Astrocyte of the spinal cord (primary cell): ENCODE data around the gene TNFSF8.

Experiments
- DNase-seq: peaks from one replicate; pipeline ENCODE4 v3.0.0; 2011; ENCODE audit warnings: low read depth, low spot score
- H3K4me3 ChIP-seq: 2 replicates; pipeline ENCODE4 v1.5.1; 2011; ENCODE audit warnings: low read depth, mild to moderate bottlenecking, low read length, moderate library complexity
- in situ Hi-C: cut with HindIII; loops from 2 replicates; pipeline ENCODE4 v1.10.0; 2017; ENCODE audit warnings: low sequenced_read_pairs
- TF ChIP-seq, protein P1 (sequence below): IDR thresholded peaks from 2 replicates; pipeline ENCODE4 v1.5.1; 2012; ENCODE audit warnings: low read depth, mild to moderate bottlenecking, low read length, inconsistent platforms

Gene TNFSF8

DNA sequence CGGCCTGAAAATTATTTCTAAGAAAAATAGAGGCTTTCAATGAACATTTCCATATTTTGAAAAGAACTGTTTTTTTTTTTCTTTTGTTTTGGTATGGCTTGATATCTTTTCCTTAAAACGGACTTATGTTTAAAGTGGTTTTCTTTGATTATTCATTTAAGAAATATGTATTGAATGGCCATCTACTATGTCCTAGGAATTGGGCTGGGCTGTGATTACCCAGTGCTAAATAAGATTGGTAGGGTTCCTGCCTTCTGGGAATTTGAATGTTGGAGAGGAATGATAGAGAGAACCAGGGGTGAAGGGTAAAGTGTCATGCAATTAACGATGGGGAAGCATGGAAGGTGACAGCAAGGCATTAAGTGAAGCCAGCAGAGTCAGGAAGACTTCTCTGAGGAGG, 33.2 kb downstream of the TNFSF8 start:
- no peak for DNase-seq
- in situ Hi-C loops, result no loop called here
- no peak overlapping the region for H3K4me3 ChIP-seq
- TF ChIP-seq, protein P1, sequence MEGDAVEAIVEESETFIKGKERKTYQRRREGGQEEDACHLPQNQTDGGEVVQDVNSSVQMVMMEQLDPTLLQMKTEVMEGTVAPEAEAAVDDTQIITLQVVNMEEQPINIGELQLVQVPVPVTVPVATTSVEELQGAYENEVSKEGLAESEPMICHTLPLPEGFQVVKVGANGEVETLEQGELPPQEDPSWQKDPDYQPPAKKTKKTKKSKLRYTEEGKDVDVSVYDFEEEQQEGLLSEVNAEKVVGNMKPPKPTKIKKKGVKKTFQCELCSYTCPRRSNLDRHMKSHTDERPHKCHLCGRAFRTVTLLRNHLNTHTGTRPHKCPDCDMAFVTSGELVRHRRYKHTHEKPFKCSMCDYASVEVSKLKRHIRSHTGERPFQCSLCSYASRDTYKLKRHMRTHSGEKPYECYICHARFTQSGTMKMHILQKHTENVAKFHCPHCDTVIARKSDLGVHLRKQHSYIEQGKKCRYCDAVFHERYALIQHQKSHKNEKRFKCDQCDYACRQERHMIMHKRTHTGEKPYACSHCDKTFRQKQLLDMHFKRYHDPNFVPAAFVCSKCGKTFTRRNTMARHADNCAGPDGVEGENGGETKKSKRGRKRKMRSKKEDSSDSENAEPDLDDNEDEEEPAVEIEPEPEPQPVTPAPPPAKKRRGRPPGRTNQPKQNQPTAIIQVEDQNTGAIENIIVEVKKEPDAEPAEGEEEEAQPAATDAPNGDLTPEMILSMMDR, result no peak

DNA sequence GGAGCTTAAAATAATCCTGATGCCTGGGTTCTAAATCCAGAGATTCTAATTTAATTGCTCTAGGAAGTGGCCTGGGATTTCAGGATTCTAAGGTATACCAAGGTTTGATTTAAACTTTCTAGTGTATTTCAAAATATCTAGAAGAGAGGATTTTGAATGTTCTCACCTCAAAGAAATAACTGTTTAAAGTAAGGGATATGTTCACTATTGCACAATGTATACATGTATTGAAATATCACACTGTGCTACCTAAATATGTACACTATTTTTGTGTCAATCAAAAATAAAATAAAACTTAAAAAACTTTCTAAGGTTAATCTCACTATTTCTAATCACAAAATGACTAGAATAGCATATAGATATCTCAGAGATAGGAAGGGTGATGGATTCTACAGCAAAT, 34.0 kb downstream of the TNFSF8 start:
- in situ Hi-C loops, result no loop called here
- H3K4me3 ChIP-seq, result no peak overlapping the region
- DNase-seq, result no peak
- TF ChIP-seq, protein P1, result no peak

DNA sequence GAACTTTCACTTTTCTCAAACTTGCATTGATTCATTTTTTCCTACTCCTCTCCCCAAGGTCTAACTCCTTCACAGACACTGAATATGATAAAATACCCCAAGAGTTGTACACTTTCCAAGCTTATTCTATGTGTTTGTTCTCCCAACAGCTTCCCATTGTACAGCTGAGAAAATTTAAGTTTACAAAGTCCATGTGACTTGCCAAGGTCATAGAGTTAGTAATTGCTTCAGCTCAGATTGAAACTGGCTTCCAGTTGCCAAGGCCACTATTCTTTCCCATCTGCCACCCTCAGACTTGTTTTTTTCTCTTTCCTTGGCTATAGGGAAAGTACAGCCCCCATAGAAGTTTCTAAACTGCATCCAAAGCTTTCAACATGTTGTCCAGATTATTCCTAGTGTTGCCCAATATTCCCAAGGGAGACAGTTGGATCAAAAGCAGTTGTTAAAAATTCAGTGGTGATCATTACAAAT, 34.8 kb downstream of the TNFSF8 start:
- no peak for DNase-seq
- TF ChIP-seq, protein P1, result no peak
- H3K4me3 ChIP-seq, result no peak overlapping the region
- in situ Hi-C loops, result no loop called here

DNA sequence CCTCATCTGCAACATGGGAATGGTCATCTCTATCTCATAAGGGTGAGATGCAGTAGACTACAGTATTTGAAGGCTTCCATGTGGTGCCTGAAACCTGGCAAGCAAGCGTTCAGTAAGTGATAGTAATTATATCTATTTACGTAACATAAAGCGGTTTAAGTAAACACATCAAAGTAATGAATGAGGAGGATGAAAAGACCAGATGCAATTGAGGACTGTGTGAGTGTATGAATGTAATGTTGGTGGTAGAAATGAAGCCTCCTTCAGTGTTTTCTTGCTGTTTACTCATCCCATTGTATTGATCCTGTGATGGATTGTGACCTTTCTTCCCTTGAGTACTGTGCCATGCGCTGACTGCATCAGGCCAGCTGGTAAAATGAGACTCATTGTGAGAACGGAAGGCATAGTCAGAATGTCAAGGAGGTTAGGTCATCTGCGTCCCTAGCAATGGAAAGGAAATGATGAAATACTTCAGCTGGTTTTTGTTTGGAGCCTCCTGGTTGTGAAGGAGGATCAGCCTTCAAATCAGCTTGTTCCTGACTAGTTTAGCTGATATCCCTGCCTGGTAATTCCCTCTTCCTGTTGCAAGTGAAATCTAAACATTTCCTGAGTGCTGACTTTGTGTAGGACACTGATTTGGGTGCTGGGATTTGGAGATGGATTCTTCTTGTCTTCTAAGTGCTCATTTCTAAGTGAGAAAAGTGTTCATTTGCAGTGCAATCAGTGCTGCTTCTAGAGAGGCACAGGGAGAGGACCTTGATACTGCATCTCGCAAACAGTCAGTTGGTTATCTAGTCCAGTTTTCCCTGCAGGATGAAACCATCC, 35.6 kb downstream of the TNFSF8 start:
- in situ Hi-C loops, result no loop called here
- H3K4me3 ChIP-seq, result no peak overlapping the region
- DNase-seq, result peak; percentile 93
- TF ChIP-seq, protein P1, result no peak

DNA sequence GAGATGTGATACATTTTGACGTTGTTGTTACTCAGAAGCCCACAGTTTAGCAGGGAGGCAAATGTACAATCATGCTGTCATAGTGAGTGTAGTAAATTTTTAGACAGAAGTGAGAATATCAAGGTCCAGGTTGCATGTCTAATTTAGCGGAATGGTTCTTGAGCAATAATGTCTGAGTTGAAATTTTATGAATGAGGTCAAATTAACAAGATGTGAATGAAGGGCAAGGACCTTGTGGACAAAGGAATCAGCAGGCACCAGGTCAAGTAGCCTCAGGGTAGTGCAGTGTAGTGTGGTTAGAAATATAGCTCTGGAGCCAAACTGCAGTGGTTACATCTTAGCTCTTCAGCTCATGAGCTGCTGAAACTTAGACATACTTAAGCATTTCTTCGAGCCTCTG, 36.2 kb downstream of the TNFSF8 start:
- in situ Hi-C loops, result no loop called here
- TF ChIP-seq, protein P1, result no peak
- no peak for DNase-seq
- H3K4me3 ChIP-seq, result no peak overlapping the region

DNA sequence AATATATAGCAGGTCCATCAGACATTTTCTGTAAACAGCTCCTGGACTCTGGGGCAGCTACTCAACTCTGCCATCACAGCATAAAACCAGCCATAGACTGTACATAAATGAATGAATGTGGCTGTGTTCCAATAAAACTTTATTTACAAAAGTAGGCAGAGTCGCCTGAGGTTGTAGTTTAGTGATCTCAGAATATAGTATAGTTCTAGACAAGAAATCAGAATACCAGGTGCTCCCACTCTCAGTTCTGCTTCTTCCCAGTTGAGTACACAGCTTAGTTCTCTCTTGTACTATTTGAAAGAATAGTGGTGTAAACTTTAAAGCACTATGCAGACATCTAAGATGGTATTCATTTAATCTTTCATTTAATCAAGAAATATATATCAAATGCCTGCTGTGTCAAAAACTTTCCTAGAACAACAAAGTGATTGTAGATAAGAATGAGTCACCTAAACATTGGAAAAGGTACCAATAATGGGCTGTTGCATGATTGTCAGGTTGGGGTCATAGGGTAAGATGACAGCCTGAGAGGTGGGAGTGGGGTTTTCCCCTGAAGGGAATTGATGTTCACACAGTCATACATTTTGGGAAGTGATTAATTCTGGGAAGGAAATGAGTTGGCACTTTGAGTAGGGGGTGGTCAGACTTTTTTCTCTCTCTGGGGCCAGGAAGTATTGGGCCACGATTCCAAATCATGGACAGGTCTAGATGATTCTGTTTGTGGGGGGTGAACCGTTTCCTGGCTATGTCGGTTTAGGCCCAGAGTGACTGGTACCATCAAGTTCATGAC, 37.0 kb downstream of the TNFSF8 start:
- no peak for DNase-seq
- in situ Hi-C loops, result no loop called here

More for the DNA sequence above, 37.0 kb downstream of the TNFSF8 start:
- no peak overlapping the region for H3K4me3 ChIP-seq
- TF ChIP-seq, protein P1, result no peak
